ENCODE results near the gene LRFN5.

Gene LRFN5

GRCh38 chr14:41773536-41774279, 167.0 kb downstream of the LRFN5 start:
- no peak for TF ChIP-seq EZH2 (IDR thresholded peaks at IDR 0.05; ENCODE audit: borderline replicate concordance, low read depth, low read length, severe bottlenecking)
- TF ChIP-seq, protein P1, sequence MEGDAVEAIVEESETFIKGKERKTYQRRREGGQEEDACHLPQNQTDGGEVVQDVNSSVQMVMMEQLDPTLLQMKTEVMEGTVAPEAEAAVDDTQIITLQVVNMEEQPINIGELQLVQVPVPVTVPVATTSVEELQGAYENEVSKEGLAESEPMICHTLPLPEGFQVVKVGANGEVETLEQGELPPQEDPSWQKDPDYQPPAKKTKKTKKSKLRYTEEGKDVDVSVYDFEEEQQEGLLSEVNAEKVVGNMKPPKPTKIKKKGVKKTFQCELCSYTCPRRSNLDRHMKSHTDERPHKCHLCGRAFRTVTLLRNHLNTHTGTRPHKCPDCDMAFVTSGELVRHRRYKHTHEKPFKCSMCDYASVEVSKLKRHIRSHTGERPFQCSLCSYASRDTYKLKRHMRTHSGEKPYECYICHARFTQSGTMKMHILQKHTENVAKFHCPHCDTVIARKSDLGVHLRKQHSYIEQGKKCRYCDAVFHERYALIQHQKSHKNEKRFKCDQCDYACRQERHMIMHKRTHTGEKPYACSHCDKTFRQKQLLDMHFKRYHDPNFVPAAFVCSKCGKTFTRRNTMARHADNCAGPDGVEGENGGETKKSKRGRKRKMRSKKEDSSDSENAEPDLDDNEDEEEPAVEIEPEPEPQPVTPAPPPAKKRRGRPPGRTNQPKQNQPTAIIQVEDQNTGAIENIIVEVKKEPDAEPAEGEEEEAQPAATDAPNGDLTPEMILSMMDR (IDR thresholded peaks at IDR 0.05; ENCODE audit: borderline replicate concordance, extremely low read depth, low read length, poor library complexity, severe bottlenecking), result no peak
- no peak overlapping the region for H3K9ac ChIP-seq (ENCODE audit: low read depth, low read length)
- no peaks in the 10 kb centered on the region for H3K79me2 ChIP-seq (ENCODE audit: insufficient read depth, low read length)
- H3K27ac ChIP-seq (ENCODE audit: low read length), result no peak overlapping the region
- no peak overlapping the region for H2AFZ ChIP-seq (ENCODE audit: low read depth, low read length)
- DNase-seq, result no peak
- no peak for ATAC-seq (ENCODE audit: insufficient read depth, low read depth)
- no peaks in the 10 kb centered on the region for H4K20me1 ChIP-seq (ENCODE audit: insufficient read depth, low read length)
- no peak overlapping the region for H3K4me2 ChIP-seq (ENCODE audit: insufficient read depth, low read length)
- no peaks in the 10 kb centered on the region for H3K9me3 ChIP-seq (ENCODE audit: insufficient read depth, low read length, severe bottlenecking)
- H3K4me3 ChIP-seq (ENCODE audit: low read depth in 1 of 2, low read length in 2 of 2), result no peak overlapping the region
- H3K4me1 ChIP-seq (ENCODE audit: insufficient read depth, low read length), result no peaks in the 10 kb centered on the region
- no peaks in the 10 kb centered on the region for H3K36me3 ChIP-seq (ENCODE audit: insufficient read depth, low read length)
- no peaks in the 10 kb centered on the region for H3K27me3 ChIP-seq (ENCODE audit: insufficient read depth, low read length, poor library complexity)

- H3K4me1 ChIP-seq (ENCODE audit: insufficient read depth, low read length), result no peaks in the 10 kb centered on the region
- H3K4me3 ChIP-seq (ENCODE audit: low read depth in 1 of 2, low read length in 2 of 2), result no peak overlapping the region
- H3K27ac ChIP-seq (ENCODE audit: low read length), result no peak overlapping the region
- ATAC-seq (ENCODE audit: insufficient read depth, low read depth) (no peak), DNase-seq (no peak)
- TF ChIP-seq, protein P1 (IDR thresholded peaks at IDR 0.05; ENCODE audit: borderline replicate concordance, extremely low read depth, low read length, poor library complexity, severe bottlenecking), result no peak
- TF ChIP-seq EZH2 (IDR thresholded peaks at IDR 0.05; ENCODE audit: borderline replicate concordance, low read depth, low read length, severe bottlenecking), result no peak
- no peaks in the 10 kb centered on the region for H3K9me3 ChIP-seq (ENCODE audit: insufficient read depth, low read length, severe bottlenecking)
- H3K36me3 ChIP-seq (ENCODE audit: insufficient read depth, low read length), result no peaks in the 10 kb centered on the region
- no peaks in the 10 kb centered on the region for H4K20me1 ChIP-seq (ENCODE audit: insufficient read depth, low read length)
- no peaks in the 10 kb centered on the region for H3K27me3 ChIP-seq (ENCODE audit: insufficient read depth, low read length, poor library complexity)
- H3K9ac ChIP-seq (ENCODE audit: low read depth, low read length), result no peak overlapping the region
- no peaks in the 10 kb centered on the region for H3K79me2 ChIP-seq (ENCODE audit: insufficient read depth, low read length)
- H3K4me2 ChIP-seq (ENCODE audit: insufficient read depth, low read length), result no peak overlapping the region
- H2AFZ ChIP-seq (ENCODE audit: low read depth, low read length), result no peak overlapping the region
These were observed 175.8 kb downstream of the LRFN5 start for GRCh38 chr14:41782511-41782910.

DNA sequence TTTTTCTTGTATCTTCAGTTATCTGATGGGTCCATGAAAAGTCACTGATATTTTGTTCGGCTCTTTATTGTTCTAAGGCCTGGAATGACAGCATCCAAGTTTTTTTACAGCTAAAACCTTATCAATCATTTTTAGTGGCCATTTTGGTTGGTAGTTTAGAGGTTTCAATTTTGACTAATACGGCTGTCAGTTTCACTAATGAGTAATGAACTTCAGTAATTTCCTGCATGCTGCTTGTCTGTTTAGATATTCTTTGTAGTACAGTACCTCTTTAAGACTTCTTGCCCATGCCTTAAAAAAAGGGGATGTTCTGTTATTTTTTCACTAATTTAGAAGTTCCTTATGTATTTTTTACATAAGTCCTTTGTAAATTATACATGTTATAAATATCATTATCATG, 176.7 kb downstream of the LRFN5 start:
- ATAC-seq (ENCODE audit: insufficient read depth, low read depth) (no peak), DNase-seq (no peak)
- H3K36me3 ChIP-seq (ENCODE audit: insufficient read depth, low read length), result no peaks in the 10 kb centered on the region
- no peaks in the 10 kb centered on the region for H4K20me1 ChIP-seq (ENCODE audit: insufficient read depth, low read length)
- no peak overlapping the region for H3K4me3 ChIP-seq (ENCODE audit: low read depth in 1 of 2, low read length in 2 of 2)
- no peaks in the 10 kb centered on the region for H3K27me3 ChIP-seq (ENCODE audit: insufficient read depth, low read length, poor library complexity)
- no peaks in the 10 kb centered on the region for H3K4me1 ChIP-seq (ENCODE audit: insufficient read depth, low read length)
- H3K79me2 ChIP-seq (ENCODE audit: insufficient read depth, low read length), result no peaks in the 10 kb centered on the region
- no peak overlapping the region for H3K27ac ChIP-seq (ENCODE audit: low read length)
- H2AFZ ChIP-seq (ENCODE audit: low read depth, low read length), result no peak overlapping the region
- H3K9ac ChIP-seq (ENCODE audit: low read depth, low read length), result no peak overlapping the region
- no peaks in the 10 kb centered on the region for H3K9me3 ChIP-seq (ENCODE audit: insufficient read depth, low read length, severe bottlenecking)
- no peak overlapping the region for H3K4me2 ChIP-seq (ENCODE audit: insufficient read depth, low read length)
- no peak for TF ChIP-seq EZH2 (IDR thresholded peaks at IDR 0.05; ENCODE audit: borderline replicate concordance, low read depth, low read length, severe bottlenecking)
- TF ChIP-seq, protein P1 (IDR thresholded peaks at IDR 0.05; ENCODE audit: borderline replicate concordance, extremely low read depth, low read length, poor library complexity, severe bottlenecking), result no peak

All from DND-41 (cell line).